Endothelial cell (in vitro differentiated cells): ENCODE measurements around the gene CAMK2N1. TPM values are rescaled to one million over a fixed set of nuclear protein-coding genes. Genes with fewer than 3 reads are reported as not detected.
A peak's percentile ranks its signal among the peaks of the same experiment; 100 is the strongest.

Experiments used
- DNase-seq: peaks from one replicate; pipeline ENCODE4 v3.0.0; 2021; ENCODE audit warnings: low spot score
- H3K27ac Mint-ChIP-seq: one replicate; pipeline ENCODE4 v1.8.0; 2021; ENCODE audit warnings: mixed read lengths, inconsistent platforms; ENCODE audit not compliant: unreplicated experiment
- H3K27me3 Mint-ChIP-seq: one replicate; pipeline ENCODE4 v1.8.0; 2021; ENCODE audit warnings: mild to moderate bottlenecking, moderate library complexity, mixed read lengths, inconsistent platforms; ENCODE audit not compliant: unreplicated experiment
- H3K36me3 Mint-ChIP-seq: one replicate; pipeline ENCODE4 v1.8.0; 2021; ENCODE audit warnings: mild to moderate bottlenecking, low read depth, mixed read lengths, inconsistent platforms; ENCODE audit not compliant: unreplicated experiment
- H3K4me1 Mint-ChIP-seq: one replicate; pipeline ENCODE4 v1.8.0; 2021; ENCODE audit warnings: mild to moderate bottlenecking, mixed read lengths, inconsistent platforms; ENCODE audit not compliant: unreplicated experiment
- H3K4me3 Mint-ChIP-seq: one replicate; pipeline ENCODE4 v1.8.0; 2021; ENCODE audit warnings: mild to moderate bottlenecking, mixed read lengths, inconsistent platforms; ENCODE audit not compliant: unreplicated experiment
- H3K9me3 Mint-ChIP-seq: one replicate; pipeline ENCODE4 v1.8.0; 2021; ENCODE audit warnings: mixed read lengths, inconsistent platforms; ENCODE audit not compliant: unreplicated experiment
- total RNA-seq: library from RNA; stranded (reverse); fragmentation: NEBNext Ultra II Directional; extraction: Animal tissue kit (Norgen Biotek cat#: 25700); gene quantifications from one replicate; pipeline ENCODE4 v1.2.1, GENCODE V29; 2021; ENCODE audit not compliant: unreplicated experiment
- TF ChIP-seq, protein P1 (sequence below): fragments of 200-600 bp; sonication (generic); IDR thresholded peaks from one replicate; pipeline ENCODE4 v1.5.0; 2021; ENCODE audit warnings: antibody characterized with exemption; ENCODE audit not compliant: unreplicated experiment

CAMK2N1 gene
- total RNA-seq, 1 donor from 2014 or later, result 0.28 TPM

DNA sequence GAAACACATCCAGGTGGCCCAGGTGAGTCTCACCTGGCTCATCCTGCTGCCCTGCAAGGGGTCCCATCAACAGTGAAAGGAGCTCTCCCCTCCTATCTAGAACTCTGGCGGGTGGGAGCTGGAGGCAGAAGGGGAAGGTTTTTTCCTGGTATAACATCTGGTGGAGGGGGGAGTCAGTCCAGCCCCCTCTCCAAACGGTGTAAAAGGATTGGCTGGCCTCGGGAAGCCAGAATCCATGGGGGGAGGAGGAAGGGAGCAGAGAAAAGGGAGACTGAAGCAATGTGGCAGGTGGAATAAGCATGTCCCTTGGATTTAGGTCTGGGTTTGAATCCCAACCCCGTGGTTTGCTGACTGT is 1.2 kb upstream of the CAMK2N1 start:
- Mint-ChIP-seq H3K27me3 (peaks cover 28% of the 10 kb centered on the region), H3K27ac (no peak overlapping the region), H3K4me3 (no peak overlapping the region), H3K36me3 (no peaks in the 10 kb centered on the region), H3K9me3 (no peaks in the 10 kb centered on the region), H3K4me1 (peaks cover 12% of the 10 kb centered on the region)
- DNase-seq, result no peak
- TF ChIP-seq, protein P1, sequence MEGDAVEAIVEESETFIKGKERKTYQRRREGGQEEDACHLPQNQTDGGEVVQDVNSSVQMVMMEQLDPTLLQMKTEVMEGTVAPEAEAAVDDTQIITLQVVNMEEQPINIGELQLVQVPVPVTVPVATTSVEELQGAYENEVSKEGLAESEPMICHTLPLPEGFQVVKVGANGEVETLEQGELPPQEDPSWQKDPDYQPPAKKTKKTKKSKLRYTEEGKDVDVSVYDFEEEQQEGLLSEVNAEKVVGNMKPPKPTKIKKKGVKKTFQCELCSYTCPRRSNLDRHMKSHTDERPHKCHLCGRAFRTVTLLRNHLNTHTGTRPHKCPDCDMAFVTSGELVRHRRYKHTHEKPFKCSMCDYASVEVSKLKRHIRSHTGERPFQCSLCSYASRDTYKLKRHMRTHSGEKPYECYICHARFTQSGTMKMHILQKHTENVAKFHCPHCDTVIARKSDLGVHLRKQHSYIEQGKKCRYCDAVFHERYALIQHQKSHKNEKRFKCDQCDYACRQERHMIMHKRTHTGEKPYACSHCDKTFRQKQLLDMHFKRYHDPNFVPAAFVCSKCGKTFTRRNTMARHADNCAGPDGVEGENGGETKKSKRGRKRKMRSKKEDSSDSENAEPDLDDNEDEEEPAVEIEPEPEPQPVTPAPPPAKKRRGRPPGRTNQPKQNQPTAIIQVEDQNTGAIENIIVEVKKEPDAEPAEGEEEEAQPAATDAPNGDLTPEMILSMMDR, result no peak

DNA sequence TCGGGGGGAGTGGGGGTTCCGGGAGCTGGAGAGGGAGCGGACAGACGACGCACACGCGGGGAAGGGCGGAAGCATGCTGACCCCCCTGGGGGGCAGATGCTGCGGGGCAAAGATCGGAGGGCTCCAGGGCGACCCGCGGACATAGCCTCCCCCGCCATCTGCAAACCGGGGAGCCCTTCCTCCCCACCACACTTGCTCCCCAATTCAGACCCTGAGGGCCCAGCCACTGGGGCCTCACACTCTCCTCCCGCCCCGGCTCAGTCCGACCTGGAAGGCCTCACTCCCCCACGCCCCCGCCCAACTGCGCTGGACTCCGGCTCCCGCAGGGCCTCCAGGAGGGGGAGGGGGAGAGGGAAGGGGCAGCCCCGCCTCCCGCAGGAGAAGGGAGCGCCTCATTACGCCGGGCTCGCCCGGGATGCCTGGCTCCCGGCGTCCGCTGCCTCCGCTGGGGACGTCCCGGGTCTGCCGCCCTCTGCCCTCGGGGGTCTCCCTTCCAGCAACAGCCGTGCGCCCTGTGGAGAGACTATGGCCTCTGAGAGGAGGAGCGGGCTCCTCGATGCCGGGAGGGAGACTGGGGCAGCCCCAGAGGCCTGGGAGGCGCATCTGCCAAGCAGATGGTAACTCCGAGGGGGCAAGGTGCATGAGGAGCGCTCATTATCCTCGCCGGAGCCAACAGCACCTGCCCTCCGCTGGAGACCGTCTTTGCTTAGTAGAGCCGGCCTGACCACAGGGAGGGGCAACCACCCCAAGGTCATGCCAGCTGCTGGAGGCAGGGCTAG is 636 bp upstream of the CAMK2N1 start:
- Mint-ChIP-seq H3K27ac (no peak overlapping the region), H3K36me3 (no peaks in the 10 kb centered on the region), H3K4me1 (peaks cover 12% of the 10 kb centered on the region), H3K9me3 (no peaks in the 10 kb centered on the region), H3K4me3 (no peak overlapping the region), H3K27me3 (peaks cover 28% of the 10 kb centered on the region)
- DNase-seq, result peak; percentile 42
- TF ChIP-seq, protein P1, result no peak

DNA sequence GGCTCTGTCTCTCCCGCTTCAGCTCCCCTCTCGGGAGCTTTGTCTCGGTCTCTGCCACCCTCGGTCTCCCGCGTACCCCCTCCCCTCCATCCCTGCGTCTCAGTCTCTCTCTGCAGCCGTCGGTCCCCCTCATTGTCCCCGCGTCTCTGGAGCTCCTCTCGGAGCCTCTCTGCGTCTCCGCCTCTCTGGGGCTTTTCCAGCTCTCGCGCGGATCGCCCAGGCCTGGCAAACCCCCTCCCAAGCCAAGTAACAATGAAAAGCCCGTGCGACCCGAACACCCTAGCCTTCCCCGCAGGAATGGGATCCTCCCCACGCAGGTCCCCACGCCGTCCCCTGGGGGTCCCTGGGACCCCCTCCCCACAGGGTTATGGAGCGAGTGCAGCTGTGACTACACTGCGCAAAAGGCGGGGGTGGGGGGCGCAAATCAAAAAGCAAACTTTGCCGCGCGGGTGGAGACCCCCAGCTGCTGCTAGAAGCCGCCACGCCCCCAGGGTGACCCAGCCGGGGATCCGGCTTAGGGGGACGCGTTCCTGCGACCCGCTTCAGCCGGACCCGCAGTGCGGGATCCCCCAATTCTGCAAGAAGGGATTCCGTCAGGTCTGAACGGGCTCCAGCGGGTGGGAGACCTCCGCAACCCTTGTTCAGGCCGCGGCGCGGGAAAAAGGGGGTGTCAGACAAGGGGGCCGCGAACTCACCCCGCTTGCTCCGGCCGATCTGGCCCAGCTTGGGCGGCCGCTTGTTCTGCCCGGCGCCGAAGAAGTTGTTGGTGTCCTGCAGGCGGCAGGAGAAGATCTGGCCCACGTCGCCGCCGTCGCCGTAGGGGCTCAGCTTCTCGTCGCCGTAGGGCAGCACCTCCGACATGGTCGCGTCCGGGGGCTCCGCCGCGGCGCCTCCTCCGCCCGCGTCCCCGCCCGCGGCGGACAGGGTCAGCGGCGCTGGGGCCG is 1.2 kb downstream of the CAMK2N1 start:
- DNase-seq, result peak; percentile 23
- Mint-ChIP-seq H3K9me3 (no peaks in the 10 kb centered on the region), H3K4me1 (peaks cover 12% of the 10 kb centered on the region), H3K27me3 (peaks cover 28% of the 10 kb centered on the region), H3K27ac (no peak overlapping the region), H3K36me3 (no peaks in the 10 kb centered on the region), H3K4me3 (peak overlapping the region; percentile 71)
- TF ChIP-seq, protein P1, result no peak

DNA sequence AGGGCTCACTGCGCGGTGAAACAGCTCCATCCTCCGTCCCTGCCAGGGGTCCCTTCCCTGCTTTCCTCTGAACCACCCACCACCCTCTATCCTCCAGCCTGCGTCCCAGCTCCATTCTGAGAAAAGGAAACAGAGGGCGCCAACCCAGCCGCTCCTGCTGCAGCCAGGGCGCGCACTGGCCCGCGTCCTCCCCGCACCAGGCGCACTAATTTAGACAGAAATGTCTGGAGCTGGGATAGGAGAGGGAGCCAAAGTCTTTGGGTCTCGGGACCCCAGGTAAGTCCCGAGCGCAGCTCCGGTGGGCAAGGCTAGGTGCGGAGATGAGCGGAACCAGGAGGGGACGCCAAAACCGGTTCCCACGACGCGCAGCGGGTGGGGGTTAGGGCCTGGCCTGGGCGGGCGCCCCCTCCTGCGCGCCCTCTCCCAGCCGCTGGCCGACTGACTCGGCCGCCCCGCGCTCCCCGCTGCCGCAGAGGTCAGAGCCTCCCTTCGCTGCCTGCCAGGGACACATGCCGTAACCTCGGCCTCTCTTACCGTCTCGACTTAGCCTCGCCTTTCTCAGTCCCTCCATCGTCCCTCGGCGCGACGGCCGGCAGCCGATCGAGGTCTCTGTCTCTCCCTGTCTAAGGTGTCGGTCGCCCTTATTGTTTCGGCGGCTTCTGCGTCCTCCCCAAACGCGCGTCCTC is 2.0 kb downstream of the CAMK2N1 start:
- Mint-ChIP-seq H3K27me3 (peaks cover 28% of the 10 kb centered on the region), H3K36me3 (no peaks in the 10 kb centered on the region), H3K4me3 (peak overlapping the region; percentile 83), H3K27ac (no peak overlapping the region), H3K4me1 (peaks cover 12% of the 10 kb centered on the region), H3K9me3 (no peaks in the 10 kb centered on the region)
- TF ChIP-seq, protein P1, result no peak
- peak; percentile 24 for DNase-seq
